Measurements from ENCODE around the gene NFATC2.
A peak's percentile ranks its signal among the peaks of the same experiment; 100 is the strongest.
"Not testable (repeated sequence)": the region's sequence is repeated elsewhere in the genome, so short reads cannot be mapped to it uniquely, and the experiment has no call there.

The NFATC2 gene

DNA sequence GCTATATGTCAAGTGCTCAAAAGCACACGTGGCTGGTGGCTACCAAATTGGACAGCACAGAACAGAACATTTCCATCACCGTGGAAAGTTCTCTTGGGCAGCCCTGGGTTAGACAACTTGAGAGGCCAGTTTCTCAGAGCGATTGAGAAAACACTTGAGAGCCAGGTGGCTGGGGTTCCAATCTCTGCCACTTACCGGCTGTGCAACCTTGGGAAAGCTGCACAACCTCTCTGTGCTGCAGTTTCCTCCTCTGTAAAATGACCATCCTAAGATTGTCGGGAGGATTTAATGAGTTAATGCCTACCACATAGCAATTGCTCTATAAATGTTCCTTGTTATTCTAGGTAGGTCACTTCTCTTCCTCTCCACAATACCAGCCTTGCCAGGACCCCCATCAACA lies 25.1 kb upstream of the NFATC2 start:
- DNase-seq = no peak

DNA sequence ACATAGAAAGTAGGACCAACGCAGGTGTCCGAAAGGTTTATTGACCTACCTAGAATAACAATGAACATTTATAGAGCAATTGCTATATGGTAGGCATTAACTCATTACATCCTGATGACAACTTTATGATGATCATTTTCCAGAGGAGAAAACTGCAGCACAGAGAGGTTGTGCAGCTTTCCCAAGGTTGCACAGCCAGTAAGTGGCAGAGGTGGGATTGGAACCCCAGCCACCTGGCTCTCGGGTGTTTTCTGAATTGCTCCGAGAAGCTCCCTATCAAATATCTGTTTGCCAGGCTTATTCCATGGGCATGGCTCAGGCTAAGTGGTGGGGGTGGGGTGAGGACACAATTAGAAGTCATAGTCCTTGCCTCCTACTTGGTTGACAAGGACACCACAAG lies 24.1 kb upstream of the NFATC2 start:
- DNase-seq = no peak

DNA sequence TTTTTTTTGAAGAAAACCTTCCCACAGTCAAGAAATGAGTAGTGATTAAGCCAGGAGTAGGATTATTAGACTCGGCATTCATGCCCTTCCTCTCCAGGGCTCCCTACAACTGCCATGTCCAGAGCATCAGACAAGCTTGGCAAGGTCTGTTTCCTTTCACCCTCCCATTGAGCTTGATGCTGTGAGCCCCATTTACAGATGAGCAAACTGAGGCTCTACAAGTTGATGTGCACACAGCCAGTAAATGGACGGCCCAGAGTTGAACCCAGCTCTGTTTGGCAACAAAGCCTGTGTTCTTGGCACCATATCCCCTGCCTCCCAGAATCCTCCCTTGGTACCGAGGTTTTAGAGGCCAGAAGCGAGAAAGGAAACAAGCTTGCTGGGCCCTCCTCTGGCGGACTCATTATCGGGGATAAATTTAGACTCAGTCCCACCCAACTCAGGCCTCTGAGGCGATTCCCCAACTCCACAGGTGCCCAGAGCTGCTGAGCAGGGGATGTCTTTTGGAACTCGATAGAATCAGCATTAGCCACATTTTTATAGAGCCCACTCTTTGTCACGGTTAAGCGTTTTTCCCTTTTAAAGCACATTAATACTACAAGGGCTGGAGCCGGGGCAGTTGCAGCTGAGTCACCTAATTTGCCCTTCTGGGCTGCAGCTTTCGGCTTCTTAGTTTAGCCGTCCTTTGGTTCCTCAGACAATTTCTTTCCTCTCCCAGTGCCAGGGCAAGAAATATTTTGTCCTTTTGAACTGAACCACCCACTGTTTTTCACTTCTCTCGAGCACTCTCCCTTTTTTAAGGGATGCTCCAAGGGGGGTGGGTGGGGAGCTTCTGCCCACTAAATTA lies 23.0 kb upstream of the NFATC2 start:
- DNase-seq = no peak

GRCh38 chr20:51563486-51564332 lies 21.2 kb upstream of the NFATC2 start:
- DNase-seq = peak; percentile 30 to 31

DNA sequence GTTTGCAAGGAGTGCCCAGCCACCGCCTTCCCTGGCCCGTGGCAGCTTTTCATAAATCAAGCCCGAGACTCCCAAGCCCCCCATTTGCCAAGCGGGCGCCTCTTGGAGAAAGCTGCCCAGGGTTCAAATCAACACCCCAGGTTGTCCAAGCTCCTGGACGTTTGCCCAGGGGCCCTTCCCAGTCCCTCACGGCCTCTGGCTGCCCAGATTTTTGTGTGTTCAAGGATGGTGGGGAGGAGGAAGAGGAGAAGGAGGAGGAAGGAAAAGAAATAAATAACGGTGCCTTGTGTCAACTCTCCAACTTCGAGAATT lies 20.6 kb upstream of the NFATC2 start:
- no peak for DNase-seq

DNA sequence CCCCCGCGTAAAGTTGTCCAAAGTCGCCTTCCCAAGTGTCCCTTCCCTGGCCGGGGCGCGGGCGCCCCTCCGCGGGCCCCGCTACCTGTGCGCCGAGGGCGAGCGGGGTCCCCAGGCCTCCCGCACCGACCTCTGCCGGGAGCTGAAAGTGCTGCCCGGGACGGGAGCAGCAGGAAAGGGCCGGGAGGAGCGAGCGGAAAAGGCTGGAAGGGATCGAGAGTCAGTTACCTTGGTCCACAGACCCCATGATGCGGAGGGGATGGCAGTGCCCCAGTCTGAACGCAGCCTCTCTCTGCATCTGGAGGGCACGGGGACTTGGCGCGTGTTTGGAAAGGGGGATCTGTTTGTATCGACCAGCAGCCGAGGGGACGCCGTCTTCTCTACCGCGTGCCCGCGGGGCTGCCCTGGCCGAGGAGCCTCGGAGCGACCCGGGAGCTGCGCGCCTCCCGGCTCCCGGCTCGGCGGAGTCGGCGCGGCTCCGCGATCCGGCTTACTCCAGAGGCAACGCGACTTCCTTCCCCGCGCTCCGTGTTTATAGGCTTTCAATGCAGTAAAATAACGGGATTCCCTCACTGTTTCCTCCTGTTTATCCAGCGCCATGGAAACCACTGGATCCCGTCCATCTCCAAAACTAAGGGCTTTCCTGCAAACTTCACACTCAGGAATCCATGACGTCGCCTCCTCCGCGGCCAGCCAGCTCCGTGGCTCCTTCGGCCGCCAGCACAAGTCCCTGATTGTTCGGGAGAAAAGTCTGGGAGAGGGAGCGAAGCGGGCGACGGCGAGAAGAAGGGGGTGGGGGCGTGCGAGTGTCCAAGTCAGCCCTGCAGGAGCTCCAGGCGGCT lies 20.0 kb upstream of the NFATC2 start:
- DNase-seq = peak in 1 of 2 experiments; percentile 17

GRCh38 chr20:51562027-51562331 lies 19.5 kb upstream of the NFATC2 start:
- DNase-seq = no peak

DNA sequence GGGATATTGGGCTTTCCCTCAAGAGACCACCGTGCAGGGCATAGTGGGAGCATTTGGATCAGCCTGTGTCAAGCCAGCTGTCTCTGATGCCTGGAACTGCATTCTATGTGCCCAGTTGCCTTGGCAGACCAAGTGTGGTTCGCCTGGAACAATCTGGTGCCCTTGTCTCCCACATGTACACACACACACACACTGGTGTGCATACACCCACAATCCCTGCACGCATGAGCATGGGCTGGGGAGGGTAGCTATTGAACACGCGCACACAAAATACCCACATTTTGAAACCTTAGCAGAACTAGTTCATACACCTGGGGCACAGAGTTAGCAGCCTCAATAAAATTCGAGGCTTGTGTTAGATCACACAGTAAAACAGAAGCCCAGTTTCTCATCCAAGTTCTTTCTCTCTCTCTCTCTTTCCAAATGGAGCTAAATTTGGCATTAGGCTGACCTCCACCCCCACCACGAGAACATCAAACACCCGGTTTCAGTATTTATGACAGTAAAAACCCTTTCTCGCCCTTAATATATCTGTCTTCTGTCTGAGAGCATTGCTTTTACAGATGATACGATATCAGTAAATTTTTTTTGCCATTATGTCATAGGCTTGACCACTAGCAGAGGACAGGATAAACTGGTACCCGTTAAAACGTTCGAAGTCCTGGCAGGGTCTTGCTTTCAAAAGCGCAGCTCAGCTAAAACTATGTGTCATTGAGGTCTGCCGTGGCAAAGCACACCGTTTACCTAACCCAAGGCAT lies 18.2 kb upstream of the NFATC2 start:
- no peak for DNase-seq

- no peak for DNase-seq
Observed at GRCh38 chr20:51560042-51560441, 17.5 kb upstream of the NFATC2 start.

DNA sequence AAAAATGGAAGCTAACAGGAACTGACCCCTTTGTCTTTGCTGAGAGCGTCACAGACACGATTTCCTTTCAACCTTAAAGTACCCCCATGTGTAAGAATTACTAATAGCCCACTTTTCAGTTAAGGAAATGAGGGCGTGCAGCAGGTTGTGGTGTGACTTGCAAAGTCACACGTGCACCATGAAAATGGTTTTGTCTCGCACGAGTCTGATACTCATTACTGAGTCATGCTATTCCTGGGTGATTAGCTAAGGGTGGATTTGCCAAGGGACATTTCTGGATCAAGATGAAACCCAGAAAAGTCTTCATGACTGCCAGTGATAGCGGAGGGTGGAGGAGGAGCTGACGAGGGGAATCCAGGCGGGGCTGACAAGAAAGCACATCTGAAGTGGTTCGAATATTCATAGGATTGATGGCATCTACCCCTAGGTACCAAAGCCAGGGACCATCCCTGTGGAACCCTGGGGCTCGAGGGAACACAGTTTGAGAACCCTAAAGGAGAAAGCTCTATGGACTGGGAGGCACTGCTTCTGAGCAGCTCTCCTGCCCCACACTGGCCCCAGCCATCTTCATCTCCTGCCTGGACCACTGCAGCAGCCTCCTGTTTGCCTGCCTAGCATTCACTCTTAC lies 12.1 kb upstream of the NFATC2 start:
- DNase-seq = no peak

DNA sequence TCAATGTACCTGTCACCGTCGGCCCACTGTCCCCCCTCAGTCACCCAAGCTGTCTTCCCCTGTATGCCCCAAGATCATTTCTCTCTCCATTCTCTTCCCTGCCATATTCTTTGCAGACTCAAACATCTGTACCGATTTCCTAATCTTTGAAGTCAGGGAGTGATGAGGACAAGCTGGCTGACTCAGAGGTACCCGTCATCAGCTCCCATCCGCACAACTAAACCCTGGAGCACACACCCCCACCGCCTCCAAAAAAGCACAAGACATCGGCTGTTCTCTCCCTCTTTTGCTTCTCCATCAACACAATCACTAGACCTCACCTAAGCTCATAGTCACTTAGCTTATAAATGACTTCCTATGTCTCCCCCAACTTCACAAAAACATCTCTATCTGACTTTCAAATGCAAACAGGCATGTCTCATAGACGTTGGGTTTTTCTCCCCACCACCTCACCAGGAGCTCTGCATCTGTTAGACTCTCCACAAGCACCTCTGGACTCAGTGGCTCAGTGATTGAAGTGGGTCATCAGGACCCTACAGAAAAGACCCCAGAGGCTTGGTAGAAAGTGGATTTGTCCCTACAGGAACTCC lies 11.5 kb upstream of the NFATC2 start:
- no peak for DNase-seq

DNA sequence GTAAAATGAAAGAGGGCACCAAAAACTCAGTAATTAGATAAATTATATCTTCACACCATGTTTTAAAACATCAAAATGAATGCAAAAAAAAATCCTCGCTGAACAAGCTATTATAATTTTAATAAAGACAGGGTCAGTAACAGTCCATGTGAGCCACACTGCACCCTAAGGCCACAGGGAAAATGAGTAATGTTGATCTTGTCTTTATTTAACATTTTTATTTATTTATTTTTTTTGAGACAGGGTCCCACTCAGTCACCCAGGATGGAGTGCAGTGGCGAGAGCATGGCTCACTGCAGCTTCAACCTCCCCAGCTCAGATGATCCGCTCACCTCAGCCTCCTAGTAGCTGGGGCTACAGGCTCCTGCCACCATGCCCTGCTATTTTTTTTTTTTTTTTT lies 8.7 kb upstream of the NFATC2 start:
- no peak for DNase-seq

DNA sequence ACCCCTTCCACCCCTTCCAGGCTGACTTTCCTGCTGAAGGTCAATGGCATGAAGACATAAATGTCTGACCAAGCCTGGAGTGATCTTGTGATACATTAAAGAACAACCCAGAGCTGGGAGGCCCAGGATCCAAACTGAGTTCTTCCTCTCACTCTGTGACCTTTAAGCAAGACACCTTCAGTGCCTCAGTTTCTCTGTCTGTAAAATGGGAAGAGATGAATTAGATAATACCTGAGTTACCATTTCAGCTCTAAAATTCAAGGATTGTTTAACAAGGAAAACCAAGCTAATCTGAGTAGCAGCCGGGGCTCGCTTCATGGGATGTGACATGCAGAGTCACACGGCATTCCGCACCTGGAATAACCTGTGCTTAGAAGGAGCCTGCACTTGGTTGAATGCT lies 7.0 kb upstream of the NFATC2 start:
- DNase-seq = no peak

- no peak for DNase-seq
Observed at GRCh38 chr20:51547951-51548350, 5.4 kb upstream of the NFATC2 start.

DNA sequence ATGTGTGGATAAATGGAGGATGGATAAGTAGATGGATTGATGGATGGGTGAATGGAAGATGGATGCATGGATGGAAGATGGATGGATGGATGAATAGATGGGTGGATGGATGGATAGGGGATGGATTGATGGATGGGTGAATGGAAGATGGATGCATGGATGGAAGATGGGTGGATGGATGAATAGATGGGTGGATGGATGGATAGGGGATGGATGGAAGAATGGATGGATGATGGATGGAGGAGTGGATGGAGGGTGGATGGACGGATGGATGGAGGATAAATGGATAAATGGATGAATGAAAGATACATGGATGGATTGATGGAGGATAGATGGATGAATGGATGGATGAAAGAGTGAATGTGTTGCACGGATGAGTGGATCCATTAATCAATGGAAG lies 3.0 kb upstream of the NFATC2 start:
- DNase-seq = no peak

GRCh38 chr20:51543422-51543788 lies 886 bp upstream of the NFATC2 start:
- no peak for DNase-seq

DNA sequence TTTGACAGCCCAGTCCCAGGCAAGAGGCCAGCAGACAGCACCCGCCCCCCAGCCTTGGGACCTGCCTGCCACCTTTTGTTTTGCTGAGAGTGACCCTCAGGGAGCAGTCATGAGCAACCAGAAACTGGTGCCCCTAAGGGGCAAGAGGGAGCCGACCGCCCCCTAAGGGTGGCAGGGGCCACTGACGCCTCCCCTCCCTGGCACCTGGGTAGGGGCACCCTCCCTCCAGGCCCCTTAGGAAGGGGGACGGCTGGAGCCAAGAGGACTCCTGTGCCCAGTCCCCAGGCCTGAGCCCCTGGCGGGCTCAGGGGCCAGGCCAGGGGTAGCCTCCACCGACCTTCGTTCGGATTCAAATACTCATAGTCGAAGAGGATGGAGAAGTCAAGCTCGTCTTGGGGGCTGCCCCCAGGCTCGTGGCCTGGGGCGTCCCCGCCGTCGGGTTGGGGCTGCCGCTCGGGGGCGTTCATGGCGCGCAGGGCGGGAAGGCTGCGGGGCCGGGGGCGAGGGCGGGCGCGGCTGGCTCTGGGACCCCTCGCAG lies 417 bp downstream of the NFATC2 start:
- peak; percentile 50 to 58 for DNase-seq

GRCh38 chr20:51541189-51542032 lies 1.1 kb downstream of the NFATC2 start:
- DNase-seq = peak; percentile 64 to 83

DNA sequence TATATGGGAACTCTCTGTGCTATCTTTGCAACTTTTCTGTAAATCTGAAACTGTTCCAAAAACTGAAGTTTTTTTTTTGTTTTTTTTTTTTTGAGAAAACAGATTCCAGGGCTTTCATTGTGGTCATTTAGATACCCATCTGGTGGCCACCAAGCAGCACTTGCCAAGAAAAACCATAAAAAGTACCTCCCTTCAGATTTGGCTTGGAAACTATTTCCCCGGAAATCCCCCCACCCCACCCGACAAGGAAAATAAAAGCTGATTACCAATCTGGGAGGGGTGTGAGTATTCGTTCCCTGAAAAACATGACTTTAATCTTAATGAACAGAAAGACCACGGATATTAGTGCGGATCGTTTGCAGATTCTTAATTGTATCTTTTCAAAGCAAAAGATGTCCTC lies 1.9 kb downstream of the NFATC2 start:
- no peak for DNase-seq

GRCh38 chr20:51540074-51540473 lies 2.4 kb downstream of the NFATC2 start:
- not testable (repeated sequence) for DNase-seq
